Measurements from ENCODE around the gene AHSG. TPM values are rescaled to one million over a fixed set of nuclear protein-coding genes. Genes with fewer than 3 reads are reported as not detected.
A peak's percentile ranks its signal among the peaks of the same experiment; 100 is the strongest.

AHSG gene
- total RNA-seq, 1 experiment from 2014 or later = not detected

DNA sequence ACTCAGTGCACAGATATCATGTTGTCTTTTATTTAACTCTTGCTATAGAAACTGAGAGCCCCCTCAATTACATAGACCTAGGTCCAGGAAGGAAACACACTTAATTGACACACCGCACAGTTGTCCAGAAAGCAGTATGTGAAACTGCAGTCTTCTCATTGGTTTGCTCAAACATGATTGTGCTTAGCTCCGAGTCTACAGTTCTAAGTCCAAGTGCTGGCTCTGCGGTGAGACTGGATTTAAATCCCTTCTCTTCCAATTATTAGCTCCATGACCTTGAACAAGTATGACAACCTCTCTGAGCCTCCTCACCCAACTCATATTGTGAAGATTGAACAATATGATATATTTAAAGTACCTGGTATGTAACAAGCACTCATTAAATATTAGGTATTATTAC is 19.0 kb upstream of the AHSG start:
- DNase-seq (ENCODE audit: low read depth) = no peak

DNA sequence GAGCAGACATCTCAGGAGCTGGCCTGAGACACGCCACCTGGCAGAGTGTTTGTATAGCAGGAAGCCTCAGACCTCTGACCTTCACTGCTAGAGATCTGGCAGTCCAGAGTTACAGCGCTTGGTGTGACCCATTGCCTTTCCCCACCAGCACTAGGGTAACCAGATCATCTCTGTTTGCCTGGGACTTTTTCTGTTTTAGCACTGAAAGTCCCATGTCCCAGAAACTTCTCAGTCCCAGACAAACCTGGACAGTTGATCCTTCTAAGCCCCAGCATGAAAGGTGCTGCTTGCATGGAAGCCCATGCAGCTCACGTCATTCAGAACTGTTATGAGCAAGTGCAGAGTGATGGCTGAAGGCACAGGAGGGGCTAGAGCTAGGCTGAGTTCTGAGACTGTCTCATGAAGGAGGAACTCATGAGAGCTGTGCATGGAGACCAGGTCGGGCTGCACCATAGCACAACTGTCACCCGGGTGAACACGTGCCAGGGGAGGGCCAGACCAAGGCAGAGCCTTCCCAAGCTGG is 18.2 kb upstream of the AHSG start:
- DNase-seq (ENCODE audit: low read depth) = no peak

DNA sequence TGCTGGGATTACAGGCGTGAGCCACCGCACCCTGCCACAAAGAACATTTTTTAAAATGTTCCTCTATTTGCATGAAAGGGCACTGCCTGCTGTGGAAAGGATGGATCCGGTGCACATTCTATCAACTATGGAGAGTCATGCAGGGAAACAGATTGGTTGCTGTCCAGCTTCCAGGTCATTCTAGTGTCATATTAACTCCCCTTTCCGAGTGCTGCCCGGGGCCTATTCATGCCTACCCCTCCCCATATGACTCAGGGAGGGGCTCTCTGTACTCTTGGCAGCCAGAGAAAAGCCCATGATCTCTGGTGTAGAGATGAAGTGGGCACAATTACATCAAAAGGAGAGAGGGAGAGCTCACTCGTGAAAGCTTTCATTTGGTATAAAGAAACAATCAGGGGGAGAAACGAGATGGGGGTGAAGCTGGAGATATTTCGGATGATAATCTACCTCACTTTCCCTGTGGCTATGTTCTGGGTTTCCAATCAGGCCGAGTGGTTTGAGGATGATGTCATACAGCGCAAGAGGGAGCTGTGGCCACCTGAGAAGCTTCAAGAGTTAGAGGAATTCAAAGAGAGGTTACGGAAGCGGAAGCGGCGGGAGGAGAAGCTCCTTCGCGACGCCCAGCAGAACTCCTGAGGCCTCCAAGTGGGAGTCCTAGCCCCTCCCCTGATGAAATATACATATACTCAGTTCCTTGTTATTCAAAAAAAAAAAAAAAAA is 16.1 kb upstream of the AHSG start:
- peak; percentile 44 for DNase-seq (ENCODE audit: low read depth)

DNA sequence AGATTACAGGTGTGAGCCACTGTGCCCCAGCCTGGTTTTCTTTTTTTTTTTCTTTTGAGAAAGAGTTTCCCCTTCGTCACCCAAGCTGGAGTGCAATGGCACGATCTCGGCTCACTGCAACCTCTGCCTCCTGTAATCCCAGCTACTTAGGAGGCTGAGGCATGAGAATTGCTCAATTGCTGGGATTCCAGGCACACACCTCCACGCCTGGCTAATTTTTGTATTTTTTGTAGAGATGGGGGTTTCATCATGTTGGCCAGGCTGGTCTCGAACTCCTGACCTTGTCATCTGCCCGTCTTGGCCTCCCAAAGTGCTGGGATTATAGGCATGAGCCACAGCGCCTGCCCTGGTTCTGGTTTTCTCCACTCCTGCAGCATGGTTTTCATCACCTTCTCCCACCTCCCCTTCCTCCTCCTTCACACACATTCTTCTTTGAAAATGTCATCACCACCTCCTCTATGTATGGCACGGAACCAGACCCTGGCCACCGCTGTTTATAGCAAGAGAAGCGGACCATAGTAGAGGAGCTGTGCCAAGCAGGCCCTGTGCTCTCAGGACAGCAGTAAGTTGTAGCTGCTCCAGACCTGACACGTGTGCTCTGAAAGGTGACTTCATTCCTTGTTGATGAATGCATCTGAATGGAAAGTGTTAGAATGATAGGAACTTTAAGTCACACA is 14.6 kb upstream of the AHSG start:
- peak; percentile 89 for DNase-seq (ENCODE audit: low read depth)

DNA sequence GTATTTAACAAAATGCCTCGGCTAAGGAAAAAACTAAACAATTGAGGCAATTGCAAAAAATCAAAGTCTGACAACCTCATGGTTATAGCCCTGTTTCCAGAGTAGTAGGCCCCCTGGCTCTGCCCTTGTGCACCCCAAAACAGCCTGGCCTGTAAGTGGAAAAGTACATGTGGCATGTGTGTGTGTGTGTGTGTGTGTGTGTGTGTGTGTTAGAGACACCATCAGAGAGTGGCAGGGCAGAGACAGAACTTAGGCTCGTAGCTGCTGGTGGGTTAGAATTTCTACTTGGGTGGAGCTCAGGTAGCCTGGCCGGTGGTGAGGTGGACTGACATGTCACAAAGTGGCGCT is 14.1 kb upstream of the AHSG start:
- DNase-seq (ENCODE audit: low read depth) = no peak

DNA sequence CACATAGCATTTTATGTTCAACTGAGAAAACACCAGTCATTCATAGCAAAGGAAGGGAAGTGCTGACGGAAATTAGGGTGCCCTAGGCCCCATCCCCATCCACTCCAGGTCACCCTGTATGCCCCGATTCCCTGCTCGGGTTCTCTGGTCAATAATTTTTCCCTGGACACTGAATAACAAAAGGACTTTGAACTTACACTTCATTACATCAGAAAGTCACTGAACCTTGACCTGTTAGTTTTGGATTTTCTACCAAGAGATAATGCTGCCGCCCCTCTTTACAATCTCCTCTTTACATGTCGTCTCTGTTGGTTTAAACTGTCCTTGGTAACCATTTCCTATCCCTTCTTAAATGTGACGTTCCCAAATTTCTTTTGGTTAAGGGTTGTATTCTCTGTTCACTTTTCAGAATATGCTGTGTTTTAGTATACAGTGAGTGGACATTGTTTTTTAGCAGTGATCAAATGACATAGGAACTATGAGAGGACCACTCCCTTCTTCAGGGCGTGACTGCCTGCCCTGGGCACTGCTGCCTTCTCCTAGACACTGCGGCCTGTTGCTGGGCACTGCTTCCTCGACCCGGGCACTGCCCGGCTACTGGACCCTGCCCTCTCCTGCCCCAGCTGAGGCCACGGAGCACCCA is 13.6 kb upstream of the AHSG start:
- DNase-seq (ENCODE audit: low read depth) = no peak

DNA sequence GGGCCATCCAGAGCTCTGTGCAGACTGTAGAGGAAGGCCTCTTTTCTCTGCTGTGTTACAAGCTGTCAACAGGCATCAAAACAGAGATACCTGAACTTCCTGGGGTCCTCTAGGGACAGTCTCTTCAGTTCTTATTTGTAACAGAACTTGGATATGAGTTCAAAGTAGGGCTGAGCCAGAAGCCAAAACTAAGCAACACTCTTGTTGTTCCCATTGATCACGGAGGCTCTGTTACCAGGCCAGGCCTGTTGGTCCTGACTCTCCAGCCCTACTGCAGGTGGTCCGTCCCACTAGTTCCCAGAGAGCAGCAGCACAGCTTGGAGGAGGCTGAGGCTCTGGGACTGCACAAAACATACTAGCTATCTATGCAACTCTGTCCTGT is 13.1 kb upstream of the AHSG start:
- no peak for DNase-seq (ENCODE audit: low read depth)

DNA sequence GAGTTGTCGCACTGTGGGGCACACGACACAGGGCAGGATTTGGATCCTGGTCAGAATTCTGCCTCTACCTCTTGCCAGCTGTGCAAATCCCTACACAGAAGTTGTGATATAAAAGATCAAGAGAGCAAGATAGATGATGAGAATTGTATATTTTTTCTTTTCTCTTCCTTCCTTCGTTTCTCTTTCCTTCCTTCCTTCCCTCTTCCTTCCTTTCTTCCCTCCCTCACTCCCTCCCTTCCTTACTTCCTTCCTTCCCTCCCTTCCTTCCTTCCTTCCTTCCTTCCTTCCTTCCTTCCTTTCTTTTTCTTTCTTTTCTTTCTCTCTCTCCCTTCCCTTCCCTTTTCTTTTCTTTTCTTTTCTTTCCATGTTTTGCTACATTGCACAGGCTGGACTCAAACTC is 12.0 kb upstream of the AHSG start:
- no peak for DNase-seq (ENCODE audit: low read depth)

DNA sequence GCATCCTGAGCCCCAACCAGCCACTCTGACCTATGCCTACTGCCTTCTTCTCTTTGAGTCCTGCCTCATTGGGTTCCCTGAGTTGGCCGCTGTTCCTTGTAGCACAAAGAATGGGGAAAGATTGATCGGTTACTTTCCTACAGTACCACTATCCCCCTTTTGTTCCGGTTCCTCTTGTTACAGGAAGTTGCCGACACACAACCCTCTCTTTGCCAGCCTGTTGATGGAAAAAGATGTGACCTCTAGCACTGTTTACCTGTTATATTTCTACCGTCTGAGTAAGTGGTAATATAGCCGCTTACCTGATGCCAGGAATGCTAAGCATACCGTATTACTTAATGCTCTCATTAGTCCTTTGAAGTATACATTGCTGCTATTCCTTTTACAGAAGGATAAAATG is 9.7 kb upstream of the AHSG start:
- no peak for DNase-seq (ENCODE audit: low read depth)

DNA sequence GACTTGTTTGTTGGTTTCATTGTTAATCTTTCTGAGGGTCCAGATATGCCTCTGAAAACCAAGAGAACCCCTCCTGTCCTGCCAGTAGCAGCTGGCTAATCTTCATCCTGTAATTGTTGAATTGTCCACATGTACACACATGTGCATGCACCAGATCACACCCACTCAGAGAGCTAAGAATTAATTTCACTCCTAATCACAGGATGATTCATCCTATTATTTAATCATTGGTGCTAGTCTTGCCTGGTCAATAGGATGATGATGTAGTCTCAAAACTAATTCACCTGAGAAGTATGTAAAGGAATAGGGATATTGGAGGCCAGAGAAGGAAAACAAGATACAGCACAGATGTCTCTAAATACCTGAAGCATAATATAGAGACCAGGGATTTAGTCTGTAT is 7.8 kb upstream of the AHSG start:
- DNase-seq (ENCODE audit: low read depth) = no peak

DNA sequence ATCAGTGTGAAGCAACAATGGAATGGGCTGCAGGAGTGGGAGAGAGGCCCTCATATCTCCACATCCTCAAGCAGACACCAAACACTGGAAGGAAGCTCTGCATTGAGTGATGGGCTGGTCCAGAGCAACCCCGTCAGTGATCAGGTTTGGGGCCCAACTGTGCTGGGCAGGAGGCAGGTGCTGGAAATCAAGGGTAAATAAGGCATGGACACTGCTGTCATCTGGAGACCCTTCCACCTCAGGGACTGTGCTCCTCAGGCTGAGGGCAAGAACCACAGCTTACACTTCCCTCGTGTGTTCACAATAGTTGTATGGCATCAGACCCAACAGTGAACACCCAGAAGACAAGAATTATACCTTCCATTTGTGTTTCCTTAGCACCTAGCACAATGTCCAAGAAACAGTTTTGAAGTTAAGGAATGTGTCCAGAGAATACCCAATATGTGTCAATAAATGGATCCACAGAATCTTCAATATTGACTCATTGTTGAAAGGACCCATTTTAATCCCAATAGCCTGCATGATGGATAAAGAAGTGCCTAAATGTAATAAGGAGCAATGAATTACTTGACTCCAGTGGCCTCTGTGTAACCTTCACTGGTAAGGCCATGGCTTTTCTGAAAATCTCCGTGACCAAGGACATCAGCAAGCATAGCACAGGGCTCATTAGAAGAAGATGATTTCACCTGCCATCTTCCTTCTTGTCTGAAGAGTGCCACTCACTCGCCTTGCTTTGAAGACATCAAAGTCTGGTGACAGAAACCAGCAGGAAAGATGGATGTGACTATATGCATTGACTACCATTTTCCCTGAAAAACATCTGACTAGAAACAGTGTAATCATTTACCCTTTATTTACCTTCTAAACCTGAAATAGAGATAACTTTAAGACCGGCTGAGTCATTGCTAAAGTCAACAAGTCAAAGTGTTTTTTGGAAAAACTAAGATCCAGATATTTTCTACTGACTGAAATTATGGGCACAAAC is 7.0 kb upstream of the AHSG start:
- DNase-seq (ENCODE audit: low read depth) = no peak

DNA sequence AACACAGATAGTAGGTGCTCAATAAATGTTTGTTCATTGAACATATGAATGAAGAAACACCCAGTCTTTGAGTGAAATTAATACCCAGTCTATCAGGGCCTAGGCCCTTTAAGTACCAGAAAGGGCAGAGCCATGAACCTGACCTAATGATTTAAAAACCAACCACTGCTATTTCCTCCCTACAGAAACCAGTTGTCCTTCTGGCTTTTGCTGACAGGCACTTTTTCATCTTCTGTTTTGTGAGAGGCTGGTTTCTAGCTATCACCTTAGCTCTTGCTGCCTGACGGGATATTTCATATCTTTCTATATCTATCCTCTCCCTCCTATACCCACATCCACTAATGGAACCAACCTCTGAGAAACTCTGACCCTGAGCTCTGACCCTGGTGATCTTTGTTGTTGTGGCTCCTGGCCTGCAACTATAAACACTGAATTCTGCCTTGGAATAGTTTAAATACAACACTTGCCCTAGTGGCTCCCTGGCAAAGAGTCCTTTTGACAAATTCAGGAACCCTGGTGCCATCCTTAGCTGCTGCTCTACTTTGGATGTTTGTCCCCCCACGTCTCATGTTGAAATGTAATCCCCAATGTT is 4.1 kb upstream of the AHSG start:
- DNase-seq (ENCODE audit: low read depth) = no peak

DNA sequence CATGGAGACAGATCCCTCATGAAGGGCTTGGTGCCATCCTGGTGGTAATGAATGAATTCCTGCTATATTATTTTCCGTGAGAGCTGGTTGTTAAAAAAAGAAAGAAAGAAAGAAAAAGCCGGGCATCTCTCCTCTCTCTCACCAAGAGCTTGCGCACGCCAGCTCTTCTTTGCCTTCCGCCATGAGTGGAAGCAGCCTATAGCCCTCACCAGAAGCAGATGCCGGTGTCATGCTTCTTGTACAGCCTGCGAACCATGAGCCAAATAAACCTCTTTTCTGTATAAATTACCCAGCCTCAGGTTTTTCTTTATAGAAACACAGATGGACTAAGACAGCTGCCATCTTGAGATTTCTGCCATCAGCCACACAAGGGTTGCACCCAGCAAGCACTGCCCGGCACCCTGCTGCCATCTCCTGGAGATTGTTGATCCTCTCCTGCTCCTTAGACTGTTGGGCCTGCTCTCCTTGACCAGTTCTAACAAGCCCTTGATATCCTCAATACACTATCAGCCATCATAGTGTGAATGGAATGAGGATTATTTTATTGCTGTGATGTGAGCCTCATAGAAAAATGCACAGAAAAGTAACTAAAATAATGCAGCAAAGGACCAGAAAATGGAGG is 3.5 kb upstream of the AHSG start:
- DNase-seq (ENCODE audit: low read depth) = peak; percentile 59

DNA sequence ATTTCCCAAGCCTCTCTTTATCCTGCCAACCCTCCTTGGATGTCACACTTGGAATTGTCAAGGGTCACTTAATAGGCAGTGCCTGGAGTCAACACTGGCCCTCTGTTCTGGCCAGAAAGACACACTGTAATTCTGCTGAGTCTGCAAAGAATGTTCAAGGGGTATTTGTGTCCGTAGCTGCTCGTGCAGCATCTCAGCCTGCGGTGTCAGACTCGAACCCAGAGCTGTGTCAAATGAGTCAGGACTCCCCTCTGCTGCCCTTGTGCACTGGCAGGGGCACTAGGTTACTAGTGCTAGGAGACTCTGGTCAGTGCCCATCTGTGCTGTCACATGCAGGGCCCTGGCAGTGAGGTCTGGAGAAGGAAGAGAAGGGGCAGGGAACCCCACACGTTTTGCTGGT is 795 bp upstream of the AHSG start:
- no peak for DNase-seq (ENCODE audit: low read depth)

DNA sequence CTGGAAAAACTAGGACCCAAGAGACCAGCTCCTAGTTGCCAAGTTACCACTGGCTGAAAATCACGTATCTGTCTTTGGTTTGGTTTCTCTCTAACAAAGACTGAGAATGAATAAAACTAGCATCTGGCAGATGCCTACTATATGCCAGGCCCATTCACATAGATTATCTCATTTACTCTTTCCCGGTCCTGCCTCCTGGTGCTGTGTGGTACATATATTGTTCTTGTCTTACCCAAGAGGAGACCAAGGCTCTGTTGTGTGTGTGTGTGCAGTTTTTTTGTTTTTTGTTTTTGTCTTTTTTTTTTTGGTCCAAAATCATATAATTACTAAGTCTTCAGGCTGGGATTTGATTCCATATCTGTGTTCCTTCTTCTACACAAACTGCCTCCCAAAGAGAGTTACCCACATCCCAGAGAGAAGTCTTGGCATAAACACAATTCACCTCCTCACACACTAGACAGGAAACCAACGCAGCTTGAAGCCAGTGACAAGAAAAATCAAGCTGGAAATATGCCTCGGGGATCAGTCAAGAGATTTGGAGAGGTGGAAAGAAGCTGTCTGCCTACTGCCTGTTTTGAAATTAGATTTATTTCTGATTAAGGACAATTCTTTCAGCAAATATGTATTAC is 891 bp downstream of the AHSG start:
- DNase-seq (ENCODE audit: low read depth) = no peak

DNA sequence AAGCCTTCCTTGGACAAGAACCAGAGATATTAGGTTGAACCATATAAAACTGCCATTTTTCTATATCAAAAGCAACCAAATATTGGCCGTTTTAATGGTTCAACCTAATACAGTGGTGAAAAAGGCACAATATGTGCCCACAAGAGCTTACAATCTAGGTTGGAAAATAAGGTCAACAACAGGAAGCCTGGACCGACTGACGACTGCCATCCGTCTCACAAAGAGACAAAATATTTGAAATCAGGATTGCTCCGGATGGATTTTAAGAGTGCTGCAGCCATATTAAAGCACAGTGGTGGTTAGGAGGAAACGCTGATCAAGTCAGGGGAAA is 1.4 kb downstream of the AHSG start:
- DNase-seq (ENCODE audit: low read depth) = no peak

DNA sequence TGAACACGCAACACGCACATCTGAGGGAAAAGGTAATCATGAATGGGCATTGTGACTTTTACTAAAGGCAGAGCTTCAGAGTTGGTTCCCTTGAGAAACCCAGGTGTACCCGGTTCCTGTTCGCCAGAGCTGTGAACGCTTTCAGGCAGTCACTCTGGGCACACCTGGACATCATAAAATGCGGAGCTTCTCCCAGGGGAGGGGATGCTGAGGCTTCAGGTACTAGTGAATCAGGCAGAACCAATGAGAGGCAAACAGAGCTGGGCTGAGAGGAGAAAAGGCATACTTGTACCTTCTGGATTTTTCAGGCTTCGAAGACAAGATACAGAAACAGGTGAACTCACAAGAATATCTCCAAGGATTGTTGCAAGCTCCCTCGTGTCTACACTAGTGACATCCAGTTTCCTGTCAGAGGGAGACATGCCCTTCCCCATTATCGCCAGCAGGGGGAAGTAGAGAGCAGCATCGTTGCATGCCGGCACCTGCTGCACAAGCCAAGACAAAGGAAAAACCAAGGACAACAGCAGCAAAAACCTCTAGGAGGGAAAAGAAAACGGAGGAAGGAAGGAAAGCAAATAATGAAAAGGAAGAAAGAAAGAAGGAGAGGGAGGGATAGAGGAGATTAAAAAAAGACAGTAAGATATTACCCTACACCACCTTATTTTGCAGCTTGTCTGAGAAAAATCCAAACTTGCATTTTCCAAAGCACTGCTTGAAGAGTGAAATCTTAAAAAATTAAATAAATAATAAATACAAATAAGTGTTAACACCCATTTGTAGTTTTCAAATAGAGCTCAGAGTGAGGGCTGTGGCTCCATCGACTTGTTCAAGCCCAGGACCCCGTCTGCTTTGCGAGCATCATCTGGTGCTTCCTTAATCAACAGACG is 2.0 kb downstream of the AHSG start:
- DNase-seq (ENCODE audit: low read depth) = peak; percentile 68

DNA sequence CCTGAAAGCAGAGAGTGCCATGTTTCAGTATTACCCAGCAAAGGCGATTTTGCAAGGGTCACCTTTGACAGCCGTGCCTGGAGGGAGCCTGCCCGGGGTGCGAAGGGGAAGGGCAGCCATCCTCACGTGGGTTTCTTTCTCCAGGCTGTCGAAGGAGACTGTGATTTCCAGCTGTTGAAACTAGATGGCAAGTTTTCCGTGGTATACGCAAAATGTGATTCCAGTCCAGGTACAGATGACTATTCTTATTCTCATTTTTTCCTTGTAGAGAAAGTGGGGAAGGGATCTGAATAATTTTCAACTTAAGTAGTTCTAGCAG is 3.4 kb downstream of the AHSG start:
- no peak for DNase-seq (ENCODE audit: low read depth)

DNA sequence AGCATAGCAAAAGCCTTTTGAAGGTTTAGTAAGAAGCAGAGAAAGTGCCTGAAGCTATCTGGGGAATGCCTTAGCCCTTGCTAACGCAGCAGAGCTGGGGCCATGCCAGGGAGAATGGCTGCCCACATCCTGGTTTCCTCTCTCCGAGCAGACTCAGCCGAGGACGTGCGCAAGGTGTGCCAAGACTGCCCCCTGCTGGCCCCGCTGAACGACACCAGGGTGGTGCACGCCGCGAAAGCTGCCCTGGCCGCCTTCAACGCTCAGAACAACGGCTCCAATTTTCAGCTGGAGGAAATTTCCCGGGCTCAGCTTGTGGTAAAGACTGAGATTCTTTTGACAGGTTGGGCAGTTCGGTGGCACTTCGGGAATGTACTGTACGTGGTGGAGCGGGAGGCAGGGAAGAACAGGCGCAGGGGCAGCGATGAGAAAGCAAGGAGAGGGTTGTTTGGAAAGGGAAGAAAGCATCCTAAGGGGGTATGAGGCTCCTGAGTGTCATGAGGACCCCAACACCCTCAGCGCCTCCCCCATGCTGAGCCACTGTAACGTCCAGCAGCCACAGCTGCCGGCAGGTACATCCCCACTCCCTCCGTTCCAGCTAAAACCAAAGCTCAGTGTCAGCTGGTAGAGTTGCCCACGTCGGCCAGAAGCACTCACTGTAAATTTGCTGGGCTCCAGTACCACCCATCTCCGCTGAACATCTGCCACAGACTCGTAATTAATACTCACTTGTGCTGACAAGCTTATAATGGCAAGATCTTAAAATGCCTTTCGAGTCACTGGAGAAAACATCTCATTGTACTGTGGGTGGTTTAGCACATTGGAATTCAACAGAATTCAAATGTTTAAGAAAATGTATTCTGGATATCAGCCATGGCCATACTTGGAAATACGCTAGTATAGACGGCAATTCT is 4.4 kb downstream of the AHSG start:
- peak; percentile 100 for DNase-seq (ENCODE audit: low read depth)
